Activated CD8-positive, alpha-beta T cell treated with anti-CD3 and anti-CD28 coated beads for 36 hours (primary cell): ENCODE results near the gene OLFML2A. TPM values are rescaled to one million over a fixed set of nuclear protein-coding genes. Genes with fewer than 3 reads are reported as not detected.

Source experiments
- ATAC-seq: fragments of 200-7000 bp; cut with Tn5 transposase; one replicate; pipeline ENCODE4 v1.10.0; 2021; ENCODE audit warnings: mild to moderate bottlenecking, moderate library complexity
- CTCF ChIA-PET: fragments of 350-600 bp; sonication (Branson Sonifier 250); formaldehyde crosslinking; loops from one replicate; lab custom pipeline; 2021; ENCODE audit warnings: antibody characterized with exemption; lab: Charles Lee
- POLR2A ChIA-PET: fragments of 350-600 bp; sonication (Branson Sonifier 250); formaldehyde crosslinking; loops from one replicate; lab custom pipeline; 2021; ENCODE audit warnings: antibody characterized with exemption; lab: Charles Lee
- DNase-seq: peaks from one replicate; pipeline ENCODE4 v3.0.0-alpha.2; 2020
- H3K27ac Mint-ChIP-seq: one replicate; pipeline ENCODE4 v1.8.0; 2021; ENCODE audit warnings: mild to moderate bottlenecking, mixed read lengths
- H3K27me3 Mint-ChIP-seq: one replicate; pipeline ENCODE4 v1.8.0; 2021; ENCODE audit warnings: mixed read lengths
- H3K36me3 Mint-ChIP-seq: one replicate; pipeline ENCODE4 v1.8.0; 2021; ENCODE audit warnings: low read depth, mixed read lengths
- H3K4me1 Mint-ChIP-seq: one replicate; pipeline ENCODE4 v1.8.0; 2021; ENCODE audit warnings: low read depth, mixed read lengths
- H3K4me3 Mint-ChIP-seq: one replicate; pipeline ENCODE4 v1.8.0; 2021; ENCODE audit warnings: mild to moderate bottlenecking, moderate library complexity, mixed read lengths
- H3K9me3 Mint-ChIP-seq: one replicate; pipeline ENCODE4 v1.8.0; 2021; ENCODE audit warnings: mixed read lengths
- intact Hi-C: fragments of 100-400 bp; cut with micrococcal nuclease; formaldehyde crosslinking; loops from one replicate; pipeline ENCODE4 v1.10.0; 2022
- total RNA-seq, 2 experiments: library from RNA; stranded (reverse); gene quantifications; one replicate each; pipeline ENCODE4 v1.2.3, GENCODE V29; 2021
- TF ChIP-seq, protein P1 (sequence below): fragments of 200-600 bp; IDR thresholded peaks from one replicate; pipeline ENCODE4 v1.8.0; 2022; ENCODE audit warnings: antibody characterized with exemption, mild to moderate bottlenecking

Gene OLFML2A
- total RNA-seq, 2 experiments from 2014 or later = not detected

DNA sequence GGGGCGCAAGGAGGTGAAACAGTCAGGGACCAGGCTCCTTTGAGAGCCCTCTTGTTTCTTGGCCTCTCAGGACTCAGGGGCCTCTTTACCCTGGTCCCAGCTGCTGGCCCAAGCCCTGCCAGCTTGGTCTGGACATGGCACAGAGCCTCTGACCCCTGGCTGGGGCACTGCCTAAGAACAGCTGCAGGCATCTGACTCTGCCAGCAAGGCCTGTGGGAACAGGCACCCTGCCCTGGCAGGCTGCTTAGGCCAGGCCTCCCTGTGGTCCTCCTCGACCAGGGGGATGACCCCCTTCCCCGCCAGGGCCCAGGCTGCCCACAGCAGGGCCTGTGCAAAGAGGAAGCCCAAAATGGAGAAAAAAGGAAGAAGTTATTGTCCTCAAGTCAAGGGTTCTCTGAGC lies 25.5 kb downstream of the OLFML2A start:
- no peaks in the 10 kb centered on the region for H3K36me3 Mint-ChIP-seq
- no peak overlapping the region for H3K27ac Mint-ChIP-seq
- DNase-seq = no peak
- TF ChIP-seq, protein P1, sequence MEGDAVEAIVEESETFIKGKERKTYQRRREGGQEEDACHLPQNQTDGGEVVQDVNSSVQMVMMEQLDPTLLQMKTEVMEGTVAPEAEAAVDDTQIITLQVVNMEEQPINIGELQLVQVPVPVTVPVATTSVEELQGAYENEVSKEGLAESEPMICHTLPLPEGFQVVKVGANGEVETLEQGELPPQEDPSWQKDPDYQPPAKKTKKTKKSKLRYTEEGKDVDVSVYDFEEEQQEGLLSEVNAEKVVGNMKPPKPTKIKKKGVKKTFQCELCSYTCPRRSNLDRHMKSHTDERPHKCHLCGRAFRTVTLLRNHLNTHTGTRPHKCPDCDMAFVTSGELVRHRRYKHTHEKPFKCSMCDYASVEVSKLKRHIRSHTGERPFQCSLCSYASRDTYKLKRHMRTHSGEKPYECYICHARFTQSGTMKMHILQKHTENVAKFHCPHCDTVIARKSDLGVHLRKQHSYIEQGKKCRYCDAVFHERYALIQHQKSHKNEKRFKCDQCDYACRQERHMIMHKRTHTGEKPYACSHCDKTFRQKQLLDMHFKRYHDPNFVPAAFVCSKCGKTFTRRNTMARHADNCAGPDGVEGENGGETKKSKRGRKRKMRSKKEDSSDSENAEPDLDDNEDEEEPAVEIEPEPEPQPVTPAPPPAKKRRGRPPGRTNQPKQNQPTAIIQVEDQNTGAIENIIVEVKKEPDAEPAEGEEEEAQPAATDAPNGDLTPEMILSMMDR = no peak
- CTCF ChIA-PET = interaction anchor here (0.6 kb wide), 1 partner anchor 1352 kb away, joined by 4 read pairs; no protein-coding TSS in a partner anchor
- H3K4me3 Mint-ChIP-seq = no peak overlapping the region
- POLR2A ChIA-PET = no interaction called here
- no peaks in the 10 kb centered on the region for H3K4me1 Mint-ChIP-seq
- H3K27me3 Mint-ChIP-seq = peaks cover 6% of the 10 kb centered on the region
- intact Hi-C loops = no loop called here
- H3K9me3 Mint-ChIP-seq = no peaks in the 10 kb centered on the region
- no peak for ATAC-seq

- no peaks in the 10 kb centered on the region for H3K36me3 Mint-ChIP-seq
- H3K27ac Mint-ChIP-seq = no peak overlapping the region
- no peak for DNase-seq
- H3K4me3 Mint-ChIP-seq = no peak overlapping the region
- H3K9me3 Mint-ChIP-seq = no peaks in the 10 kb centered on the region
- intact Hi-C loops = no loop called here
- ATAC-seq = no peak
- H3K27me3 Mint-ChIP-seq = peaks cover 4% of the 10 kb centered on the region
- TF ChIP-seq, protein P1 = no peak
- H3K4me1 Mint-ChIP-seq = no peaks in the 10 kb centered on the region
- CTCF ChIA-PET = no interaction called here
- POLR2A ChIA-PET = no interaction called here
Observed at GRCh38 chr9:124803911-124804310, 27.0 kb downstream of the OLFML2A start.

DNA sequence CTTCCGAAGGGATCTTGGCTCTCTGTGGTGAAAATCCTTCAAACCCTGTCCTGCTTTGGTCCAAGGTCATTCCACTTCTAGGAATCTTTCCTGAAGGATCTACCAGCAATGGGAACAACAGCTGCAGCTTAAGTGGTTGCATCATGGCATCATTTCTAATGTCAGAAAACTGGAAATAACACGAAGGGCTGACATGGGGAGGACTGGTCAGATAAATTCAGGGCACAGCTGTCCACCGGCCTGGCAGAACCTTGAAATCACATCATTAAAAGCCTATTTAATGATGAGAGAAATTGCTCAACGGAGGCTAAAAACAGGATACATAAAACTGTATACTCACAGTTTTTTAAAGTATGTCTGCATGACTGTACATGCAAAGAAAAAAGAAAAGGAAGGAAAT lies 28.3 kb downstream of the OLFML2A start:
- intact Hi-C loops = no loop called here
- Mint-ChIP-seq H3K4me1 (no peaks in the 10 kb centered on the region), H3K9me3 (no peaks in the 10 kb centered on the region), H3K27ac (no peak overlapping the region), H3K36me3 (no peaks in the 10 kb centered on the region), H3K27me3 (peaks cover 4% of the 10 kb centered on the region), H3K4me3 (no peak overlapping the region)
- ATAC-seq (no peak), DNase-seq (no peak)
- CTCF ChIA-PET = interaction anchor here (2.5 kb wide), 1 partner anchor 48 kb away, joined by 5 read pairs; the partner anchor contains the start of gene WDR38
- POLR2A ChIA-PET = no interaction called here
- TF ChIP-seq, protein P1 = no peak

DNA sequence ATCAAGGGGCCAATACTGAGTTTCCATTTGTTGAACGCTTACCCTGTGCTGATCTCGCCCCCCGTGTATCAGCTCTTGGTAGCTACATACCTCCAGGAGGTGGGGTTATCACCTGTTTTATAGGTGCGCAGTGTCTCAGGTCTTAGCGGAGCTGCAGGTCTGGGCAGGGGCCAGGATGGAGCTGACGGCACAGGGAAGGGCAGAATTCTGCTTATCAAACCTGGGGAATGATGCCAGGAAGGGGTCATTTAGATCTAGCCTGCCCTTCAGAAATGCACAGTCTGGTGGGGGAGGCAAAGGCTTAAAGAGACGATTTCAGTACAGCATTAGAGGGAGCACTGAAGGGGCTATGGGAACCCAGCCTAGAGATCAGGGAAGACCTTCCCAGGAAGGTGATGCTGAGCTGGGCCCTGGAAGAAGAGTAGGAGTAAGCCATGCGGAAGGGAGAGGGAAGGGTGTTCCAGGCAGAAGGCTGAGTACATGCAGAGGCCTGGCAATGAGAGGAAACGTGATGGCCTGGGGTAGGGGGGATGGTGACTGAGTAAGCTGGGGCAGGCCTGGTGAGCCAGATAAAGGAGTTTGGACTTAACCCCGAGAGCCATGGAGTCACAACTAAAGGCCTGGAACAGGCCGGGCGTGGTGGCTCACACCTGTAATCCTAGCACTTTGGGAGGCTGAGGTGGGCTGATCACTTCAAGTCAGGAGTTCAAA lies 31.5 kb downstream of the OLFML2A start:
- Mint-ChIP-seq H3K4me1 (no peaks in the 10 kb centered on the region), H3K4me3 (no peak overlapping the region), H3K27ac (no peak overlapping the region), H3K9me3 (no peaks in the 10 kb centered on the region), H3K36me3 (no peaks in the 10 kb centered on the region), H3K27me3 (peaks cover 4% of the 10 kb centered on the region)
- ChIA-PET CTCF (no interaction called here), POLR2A (interaction anchor here (1.0 to 1.1 kb wide), 2 partner anchors 12 to 34 kb away, joined by 3 read pairs; no protein-coding TSS in a partner anchor)
- DNase-seq = no peak
- no peak for ATAC-seq
- TF ChIP-seq, protein P1 = no peak
- intact Hi-C loops = no loop called here

GRCh38 chr9:124809211-124809610 lies 32.3 kb downstream of the OLFML2A start:
- Mint-ChIP-seq H3K27me3 (peaks cover 4% of the 10 kb centered on the region), H3K4me3 (no peak overlapping the region), H3K4me1 (no peaks in the 10 kb centered on the region), H3K27ac (no peak overlapping the region), H3K36me3 (no peaks in the 10 kb centered on the region), H3K9me3 (no peaks in the 10 kb centered on the region)
- ChIA-PET POLR2A (interaction anchor here (1.0 kb wide), 1 partner anchor 34 kb away, joined by 3 read pairs; no protein-coding TSS in a partner anchor), CTCF (no interaction called here)
- ATAC-seq = no peak
- TF ChIP-seq, protein P1 = no peak
- DNase-seq = no peak
- intact Hi-C loops = no loop called here
